H9 (cell line): ENCODE results near the gene ZNF792. TPM values are rescaled to one million over a fixed set of nuclear protein-coding genes. Genes with fewer than 3 reads are reported as not detected.

ENCODE experiments used
- DNase-seq: peaks from one replicate; pipeline ENCODE4 v3.0.0-alpha.2; 2017
- H2AFZ ChIP-seq: one replicate; pipeline ENCODE4 v1.6.1; 2013; ENCODE audit warnings: mild to moderate bottlenecking, low read length, control low read depth, moderate library complexity
- H2AK5ac ChIP-seq: 2 replicates; pipeline ENCODE4 v1.6.1; 2013; ENCODE audit warnings: low read length, control low read depth, mixed read lengths; ENCODE audit not compliant: insufficient read length
- H2BK120ac ChIP-seq: one replicate; pipeline ENCODE4 v1.6.1; 2013; ENCODE audit warnings: low read depth, mild to moderate bottlenecking, low read length, control low read depth, inconsistent platforms; ENCODE audit not compliant: poor library complexity, severe bottlenecking
- H2BK12ac ChIP-seq: 2 replicates; pipeline ENCODE4 v1.6.1; 2013; ENCODE audit warnings: low read length, control low read depth, mixed read lengths, low read depth; ENCODE audit not compliant: insufficient read length
- H2BK15ac ChIP-seq: 2 replicates; pipeline ENCODE4 v1.6.1; 2013; ENCODE audit warnings: low read depth, low read length, control low read depth
- H2BK20ac ChIP-seq: one replicate; pipeline ENCODE4 v1.6.1; 2013; ENCODE audit warnings: low read depth, mild to moderate bottlenecking, low read length, control low read depth, inconsistent platforms; ENCODE audit not compliant: poor library complexity, severe bottlenecking
- H2BK5ac ChIP-seq: 2 replicates; pipeline ENCODE4 v1.6.1; 2013; ENCODE audit warnings: low read length, control low read depth, mixed read lengths; ENCODE audit not compliant: insufficient read length
- H3K14ac ChIP-seq: 2 replicates; pipeline ENCODE4 v1.6.1; 2013; ENCODE audit warnings: low read length, control low read depth; ENCODE audit not compliant: insufficient read depth
- H3K18ac ChIP-seq: 2 replicates; pipeline ENCODE4 v1.6.1; 2013; ENCODE audit warnings: low read depth, mild to moderate bottlenecking, mixed read lengths, low read length, control low read depth; ENCODE audit not compliant: insufficient read length
- H3K23ac ChIP-seq: 2 replicates; pipeline ENCODE4 v1.6.1; 2013; ENCODE audit warnings: low read length, control low read depth, mixed read lengths, low read depth; ENCODE audit not compliant: insufficient read length
- H3K23me2 ChIP-seq: 2 replicates; pipeline ENCODE4 v1.6.1; 2013; ENCODE audit warnings: low read depth, mild to moderate bottlenecking, mixed read lengths, low read length, control low read depth; ENCODE audit not compliant: insufficient read length, poor library complexity, severe bottlenecking
- H3K27ac ChIP-seq: 2 replicates; pipeline ENCODE4 v1.5.1; 2013; ENCODE audit warnings: low read length, control low read depth, mixed read lengths, low read depth; ENCODE audit not compliant: insufficient read length
- H3K27me3 ChIP-seq: 2 replicates; pipeline ENCODE4 v1.6.1; 2013; ENCODE audit warnings: low read length, control low read depth, inconsistent platforms; ENCODE audit not compliant: insufficient read depth
- H3K4ac ChIP-seq: 2 replicates; pipeline ENCODE4 v1.6.1; 2013; ENCODE audit warnings: low read depth, mild to moderate bottlenecking, control low read depth, inconsistent platforms, low read length, moderate library complexity
- H3K4me1 ChIP-seq: 2 replicates; pipeline ENCODE4 v1.6.1; 2013; ENCODE audit warnings: low read length, control low read depth, inconsistent platforms; ENCODE audit not compliant: insufficient read depth
- H3K4me2 ChIP-seq: 2 replicates; pipeline ENCODE4 v1.6.1; 2013; ENCODE audit warnings: low read length, control low read depth, mixed read lengths; ENCODE audit not compliant: insufficient read length, insufficient read depth
- H3K56ac ChIP-seq: 2 replicates; pipeline ENCODE4 v1.6.1; 2013; ENCODE audit warnings: low read depth, mild to moderate bottlenecking, mixed read lengths, low read length, control low read depth; ENCODE audit not compliant: insufficient read length
- H3K79me1 ChIP-seq: 2 replicates; pipeline ENCODE4 v1.6.1; 2013; ENCODE audit warnings: low read depth, mild to moderate bottlenecking, moderate library complexity, low read length, control low read depth, inconsistent platforms; ENCODE audit not compliant: insufficient read depth, poor library complexity, severe bottlenecking
- H3K79me2 ChIP-seq: 2 replicates; pipeline ENCODE4 v1.6.1; 2013; ENCODE audit warnings: low read length, control low read depth, inconsistent platforms; ENCODE audit not compliant: insufficient read depth
- H3K9ac ChIP-seq: 2 replicates; pipeline ENCODE4 v1.6.1; 2013; ENCODE audit warnings: low read length, control low read depth, mixed read lengths; ENCODE audit not compliant: insufficient read length; ENCODE audit errors: extremely low read depth
- H3K9me3 ChIP-seq: one replicate; pipeline ENCODE4 v1.6.1; 2013; ENCODE audit warnings: low read depth, low read length, inconsistent platforms; ENCODE audit not compliant: control insufficient read depth
- H3T11ph ChIP-seq: one replicate; pipeline ENCODE4 v1.6.1; 2013; ENCODE audit warnings: mild to moderate bottlenecking, low read length, control low read depth, inconsistent platforms
- H4K20me1 ChIP-seq: one replicate; pipeline ENCODE4 v1.6.1; 2013; ENCODE audit not compliant: control insufficient read depth, insufficient read length, insufficient read depth
- H4K5ac ChIP-seq: 2 replicates; pipeline ENCODE4 v1.6.1; 2013; ENCODE audit warnings: low read depth, mild to moderate bottlenecking, mixed read lengths, low read length, control low read depth; ENCODE audit not compliant: insufficient read length
- H4K8ac ChIP-seq: replicated peaks from 2 replicates; pipeline ENCODE4 v1.6.1; 2013; ENCODE audit warnings: low read length, control low read depth, mixed read lengths, low read depth; ENCODE audit not compliant: insufficient read length
- H4K91ac ChIP-seq: 2 replicates; pipeline ENCODE4 v1.6.1; 2013; ENCODE audit warnings: low read depth, mild to moderate bottlenecking, moderate library complexity, mixed read lengths, low read length, control low read depth; ENCODE audit not compliant: insufficient read length
- H3K27ac Mint-ChIP-seq, 3 experiments: 2 replicates in 2 of 3; 3 replicates in 1 of 3; pipeline ENCODE4 v1.8.0; 2020 to 2021; ENCODE audit warnings: mixed read lengths in 3 of 3, mild to moderate bottlenecking in 1 of 3, moderate library complexity in 1 of 3
- H3K27me3 Mint-ChIP-seq: 2 replicates; pipeline ENCODE4 v1.8.0; 2021; ENCODE audit warnings: low read depth, mild to moderate bottlenecking, moderate library complexity, mixed read lengths
- H3K36me3 Mint-ChIP-seq, 3 experiments: 2 replicates in 2 of 3; 3 replicates in 1 of 3; pipeline ENCODE4 v1.8.0; 2020 to 2021; ENCODE audit warnings: low read depth in 3 of 3, mixed read lengths in 3 of 3; ENCODE audit not compliant: insufficient read depth in 1 of 3
- H3K4me1 Mint-ChIP-seq, 2 experiments: 2 replicates each; pipeline ENCODE4 v1.8.0; 2020; ENCODE audit warnings: mixed read lengths in 2 of 2
- H3K4me3 Mint-ChIP-seq, 2 experiments: 2 replicates in 1 of 2; 3 replicates in 1 of 2; pipeline ENCODE4 v1.8.0; 2020 to 2021; ENCODE audit warnings: mild to moderate bottlenecking in 2 of 2, mixed read lengths in 2 of 2, moderate library complexity in 1 of 2
- H3K9me3 Mint-ChIP-seq, 2 experiments: 2 replicates in 1 of 2; 3 replicates in 1 of 2; pipeline ENCODE4 v1.8.0; 2020; ENCODE audit warnings: mild to moderate bottlenecking in 2 of 2, mixed read lengths in 2 of 2, moderate library complexity in 1 of 2
- CTCF ChIP-seq: fragments of 200-600 bp; sonication (generic); conservative IDR thresholded peaks from 3 replicates; pipeline ENCODE4 v1.8.0; 2021; ENCODE audit warnings: antibody characterized with exemption, mild to moderate bottlenecking
- WGBS: extraction: QIAGEN DNeasy Blood & Tissue Kit; methylation state at CpG from one replicate; pipeline ENCODE4 v1.1.7; 2013; ENCODE audit warnings: missing lambda C conversion rate, low lambda C conversion rate, mixed read lengths; ENCODE audit not compliant: insufficient read length; ENCODE audit errors: extremely low coverage; 5-methylcytosine and 5-hydroxymethylcytosine counted together
- total RNA-seq: library from RNA; stranded (reverse); gene quantifications from 2 replicates; pipeline ENCODE4 v1.2.1, GENCODE V29; 2021

The ZNF792 gene
- total RNA-seq, 1 experiment from 2014 or later: 8.3 TPM

GRCh38 chr19:34997071-34997617 is 33.1 kb upstream of the ZNF792 start:
- Histone ChIP-seq H3K56ac (no peak overlapping the region), H3K27ac (peak overlapping the region; percentile 60), H3K79me2 (peaks cover 11% of the 10 kb centered on the region; the same call in 1 of the 2 replicates), H2BK15ac (no peak overlapping the region), H2BK12ac (no peak overlapping the region), H3K4ac (no peak overlapping the region), H3K23me2 (peaks cover 21% of the 10 kb centered on the region), H4K5ac (no peak overlapping the region), H3K9ac (no peak overlapping the region), H2AK5ac (no peak overlapping the region), H3K27me3 (no peaks in the 10 kb centered on the region), H2BK5ac (no peak overlapping the region), H4K8ac (no peak overlapping the region), H3T11ph (no peak overlapping the region), H3K4me1 (0 out of 2 replicates have a peak, but pooled peaks cover 1% of the 10 kb centered on the region), H4K91ac (no peak overlapping the region), H3K14ac (no peak overlapping the region), H3K23ac (no peak overlapping the region), H3K79me1 (no peaks in the 10 kb centered on the region), H4K20me1 (no peaks in the 10 kb centered on the region), H2AFZ (peak overlapping the region; percentile 42), H3K4me2 (no peak overlapping the region), H3K18ac (no peak overlapping the region), H3K9me3 (no peaks in the 10 kb centered on the region), H2BK120ac (no peak overlapping the region), H2BK20ac (no peak overlapping the region)
- TF ChIP-seq CTCF: no peak
- peaks cover 29 to 40% of the 10 kb centered on the region in 2 experiments for H3K4me1 Mint-ChIP-seq
- DNase-seq: no peak
- H3K27ac Mint-ChIP-seq: peak overlapping the region; percentile 73 to 97 (median 89)
- peaks cover 10 to 14% (median 10%) of the 10 kb centered on the region in 3 experiments for H3K36me3 Mint-ChIP-seq
- peak overlapping the region in 1 of 2 experiments; percentile 52; a peak in 3 of 5 replicates for H3K4me3 Mint-ChIP-seq
- H3K9me3 Mint-ChIP-seq: peaks cover 0 to 5% of the 10 kb centered on the region in 2 experiments; a peak in 3 of 5 replicates
- no CpG with 5 or more reads among the region's 8 CpGs for WGBS
- no peaks in the 10 kb centered on the region; the same call in none of the 2 replicates for H3K27me3 Mint-ChIP-seq
